Activated CD8-positive, alpha-beta T cell treated with anti-CD3 and anti-CD28 coated beads for 36 hours (primary cell): ENCODE measurements around the gene TMCC1. TPM values are rescaled to one million over a fixed set of nuclear protein-coding genes. Genes with fewer than 3 reads are reported as not detected.

Experiments
- ATAC-seq: fragments of 200-7000 bp; cut with Tn5 transposase; one replicate; pipeline ENCODE4 v1.10.0; 2021; ENCODE audit warnings: mild to moderate bottlenecking, moderate library complexity
- CTCF ChIA-PET: fragments of 350-600 bp; sonication (Branson Sonifier 250); formaldehyde crosslinking; loops from one replicate; lab custom pipeline; 2021; ENCODE audit warnings: antibody characterized with exemption; lab: Charles Lee
- POLR2A ChIA-PET: fragments of 350-600 bp; sonication (Branson Sonifier 250); formaldehyde crosslinking; loops from one replicate; lab custom pipeline; 2021; ENCODE audit warnings: antibody characterized with exemption; lab: Charles Lee
- DNase-seq: peaks from one replicate; pipeline ENCODE4 v3.0.0-alpha.2; 2020
- H3K27ac Mint-ChIP-seq: one replicate; pipeline ENCODE4 v1.8.0; 2021; ENCODE audit warnings: mild to moderate bottlenecking, mixed read lengths
- H3K27me3 Mint-ChIP-seq: one replicate; pipeline ENCODE4 v1.8.0; 2021; ENCODE audit warnings: mixed read lengths
- H3K36me3 Mint-ChIP-seq: one replicate; pipeline ENCODE4 v1.8.0; 2021; ENCODE audit warnings: low read depth, mixed read lengths
- H3K4me1 Mint-ChIP-seq: one replicate; pipeline ENCODE4 v1.8.0; 2021; ENCODE audit warnings: low read depth, mixed read lengths
- H3K4me3 Mint-ChIP-seq: one replicate; pipeline ENCODE4 v1.8.0; 2021; ENCODE audit warnings: mild to moderate bottlenecking, moderate library complexity, mixed read lengths
- H3K9me3 Mint-ChIP-seq: one replicate; pipeline ENCODE4 v1.8.0; 2021; ENCODE audit warnings: mixed read lengths
- CTCF ChIP-seq: fragments of 200-600 bp; IDR thresholded peaks from one replicate; pipeline ENCODE4 v1.8.0; 2022; ENCODE audit warnings: antibody characterized with exemption, mild to moderate bottlenecking
- intact Hi-C: fragments of 100-400 bp; cut with micrococcal nuclease; formaldehyde crosslinking; loops from one replicate; pipeline ENCODE4 v1.10.0; 2022
- total RNA-seq, 2 experiments: library from RNA; stranded (reverse); gene quantifications; one replicate each; pipeline ENCODE4 v1.2.3, GENCODE V29; 2021

TMCC1 gene
- total RNA-seq, 2 experiments from 2014 or later = 14.1 to 18.0 TPM

- no peak overlapping the region for H3K4me3 Mint-ChIP-seq
- no peak for DNase-seq
- intact Hi-C loops = no loop called here
- ChIA-PET POLR2A (no interaction called here), CTCF (interaction anchor here (0.8 kb wide), 1 partner anchor 11 kb away, joined by 3 read pairs; no protein-coding TSS in a partner anchor)
- H3K36me3 Mint-ChIP-seq = no peaks in the 10 kb centered on the region
- no peaks in the 10 kb centered on the region for H3K9me3 Mint-ChIP-seq
- H3K27ac Mint-ChIP-seq = no peak overlapping the region
- peaks cover 4% of the 10 kb centered on the region for H3K27me3 Mint-ChIP-seq
- peaks cover 13% of the 10 kb centered on the region for H3K4me1 Mint-ChIP-seq
- ATAC-seq = no peak
- TF ChIP-seq CTCF = no peak
These were observed 295.0 kb downstream of the TMCC1 start for GRCh38 chr3:129598484-129598883.

- POLR2A ChIA-PET = interaction anchor here (0.6 kb wide), 1 partner anchor 967 kb away, joined by 3 read pairs; no protein-coding TSS in a partner anchor
- ATAC-seq = no peak
- Mint-ChIP-seq H3K27me3 (peaks cover 9% of the 10 kb centered on the region), H3K27ac (no peak overlapping the region), H3K4me1 (peaks cover 18% of the 10 kb centered on the region), H3K4me3 (no peak overlapping the region), H3K36me3 (no peaks in the 10 kb centered on the region), H3K9me3 (no peaks in the 10 kb centered on the region)
- TF ChIP-seq CTCF = no peak
- no peak for DNase-seq
- CTCF ChIA-PET = interaction anchor here (0.8 kb wide), 1 partner anchor 11 kb away, joined by 3 read pairs; no protein-coding TSS in a partner anchor
- intact Hi-C loops = no loop called here
These were observed 295.5 kb downstream of the TMCC1 start for GRCh38 chr3:129598000-129598381.

Other genes starting within 250 kb of the TMCC1 start
- not detected for gene TRH, start 81.0 kb upstream of the TMCC1 start, total RNA-seq
- under 1 TPM in 1 of 2 experiments, not detected in 1; 0.60 TPM for gene ALG1L2, start 188.1 kb upstream of the TMCC1 start, total RNA-seq